ENCODE results near the gene PIK3CB.

Gene PIK3CB

DNA sequence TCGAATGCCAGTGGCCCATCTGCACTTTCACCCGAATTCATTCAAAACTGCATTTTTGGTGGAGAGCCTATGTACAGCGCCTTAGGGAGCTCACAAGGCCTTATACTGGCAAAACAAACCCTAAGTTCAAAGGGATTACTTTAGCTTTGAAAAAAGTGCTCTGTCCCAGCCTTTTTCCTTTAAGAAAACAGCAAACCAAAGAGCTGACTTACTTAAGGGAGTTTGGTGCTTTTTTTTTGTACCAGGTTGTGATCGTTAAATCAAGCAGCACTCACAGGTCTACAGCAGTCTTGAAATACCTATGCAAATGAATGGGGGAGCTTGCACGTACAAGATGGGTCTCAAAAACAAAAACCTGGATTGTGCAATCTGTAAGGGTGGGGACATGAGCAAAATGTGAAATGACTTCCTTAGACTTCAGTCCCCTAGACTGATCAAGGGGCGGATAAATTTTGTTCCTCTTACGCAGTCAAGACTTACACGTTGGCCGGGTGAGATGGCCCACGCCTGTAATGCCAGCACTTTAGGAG is 11.6 kb upstream of the PIK3CB start:
- Histone ChIP-seq H2AFZ (ENCODE audit: low read depth, low read length, severe bottlenecking) (no peak overlapping the region), H3K27ac (ENCODE audit: low read depth, low read length) (no peak overlapping the region), H3K9me2 (replicated peaks; ENCODE audit: insufficient read depth, low read length) (no peaks in the 10 kb centered on the region), H3K79me2 (ENCODE audit: insufficient read depth, low read length) (no peaks in the 10 kb centered on the region), H3K36me3 (ENCODE audit: low read length) (no peaks in the 10 kb centered on the region), H3F3A (ENCODE audit: insufficient read depth) (no peaks in the 10 kb centered on the region), H3K27me3 (ENCODE audit: low read length) (no peaks in the 10 kb centered on the region), H4K20me1 (ENCODE audit: low read depth, low read length) (no peaks in the 10 kb centered on the region), H3K4me3 (ENCODE audit: insufficient read depth, low read length, poor library complexity, severe bottlenecking) (no peak overlapping the region), H3K9ac (ENCODE audit: low read length) (no peak overlapping the region), H3K9me3 (ENCODE audit: insufficient read depth, low read length) (no peaks in the 10 kb centered on the region), H3K4me2 (ENCODE audit: low read depth, low read length, poor library complexity, severe bottlenecking) (no peak overlapping the region)
- no peak for TF ChIP-seq EZH2phosphoT487 (conservative IDR thresholded peaks at IDR 0.05; ENCODE audit: low read length)
- TF ChIP-seq, protein P1, sequence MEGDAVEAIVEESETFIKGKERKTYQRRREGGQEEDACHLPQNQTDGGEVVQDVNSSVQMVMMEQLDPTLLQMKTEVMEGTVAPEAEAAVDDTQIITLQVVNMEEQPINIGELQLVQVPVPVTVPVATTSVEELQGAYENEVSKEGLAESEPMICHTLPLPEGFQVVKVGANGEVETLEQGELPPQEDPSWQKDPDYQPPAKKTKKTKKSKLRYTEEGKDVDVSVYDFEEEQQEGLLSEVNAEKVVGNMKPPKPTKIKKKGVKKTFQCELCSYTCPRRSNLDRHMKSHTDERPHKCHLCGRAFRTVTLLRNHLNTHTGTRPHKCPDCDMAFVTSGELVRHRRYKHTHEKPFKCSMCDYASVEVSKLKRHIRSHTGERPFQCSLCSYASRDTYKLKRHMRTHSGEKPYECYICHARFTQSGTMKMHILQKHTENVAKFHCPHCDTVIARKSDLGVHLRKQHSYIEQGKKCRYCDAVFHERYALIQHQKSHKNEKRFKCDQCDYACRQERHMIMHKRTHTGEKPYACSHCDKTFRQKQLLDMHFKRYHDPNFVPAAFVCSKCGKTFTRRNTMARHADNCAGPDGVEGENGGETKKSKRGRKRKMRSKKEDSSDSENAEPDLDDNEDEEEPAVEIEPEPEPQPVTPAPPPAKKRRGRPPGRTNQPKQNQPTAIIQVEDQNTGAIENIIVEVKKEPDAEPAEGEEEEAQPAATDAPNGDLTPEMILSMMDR (IDR thresholded peaks at IDR 0.05; ENCODE audit: insufficient read depth, low read length, poor library complexity, severe bottlenecking), result no peak

DNA sequence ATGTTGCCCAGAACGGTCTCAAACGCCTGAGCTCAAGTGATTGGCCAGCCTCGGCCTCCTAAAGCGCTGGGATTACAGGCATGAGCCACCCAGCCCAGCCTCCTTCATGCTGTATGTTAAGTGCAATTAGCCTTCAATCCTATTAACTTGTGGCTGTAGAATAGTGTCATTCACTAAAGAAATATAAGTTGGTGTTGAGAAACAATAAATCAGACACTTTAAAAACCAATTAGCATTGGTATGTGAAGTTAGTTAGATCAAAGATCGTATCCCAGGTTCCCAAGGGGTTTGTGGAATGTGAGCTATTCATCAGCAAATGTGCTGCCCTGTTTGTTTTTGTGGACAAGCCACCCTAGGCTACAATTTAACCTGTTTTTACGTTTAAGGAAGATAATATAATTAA is 11.0 kb upstream of the PIK3CB start:
- Histone ChIP-seq H3K27me3 (ENCODE audit: low read length) (no peaks in the 10 kb centered on the region), H3K9ac (ENCODE audit: low read length) (no peak overlapping the region), H3F3A (ENCODE audit: insufficient read depth) (no peaks in the 10 kb centered on the region), H3K4me2 (ENCODE audit: low read depth, low read length, poor library complexity, severe bottlenecking) (no peak overlapping the region), H3K27ac (ENCODE audit: low read depth, low read length) (no peak overlapping the region), H4K20me1 (ENCODE audit: low read depth, low read length) (no peaks in the 10 kb centered on the region), H3K4me3 (ENCODE audit: insufficient read depth, low read length, poor library complexity, severe bottlenecking) (no peak overlapping the region), H3K79me2 (ENCODE audit: insufficient read depth, low read length) (no peaks in the 10 kb centered on the region), H3K9me3 (ENCODE audit: insufficient read depth, low read length) (no peaks in the 10 kb centered on the region), H3K36me3 (ENCODE audit: low read length) (no peaks in the 10 kb centered on the region), H2AFZ (ENCODE audit: low read depth, low read length, severe bottlenecking) (no peak overlapping the region), H3K9me2 (replicated peaks; ENCODE audit: insufficient read depth, low read length) (no peaks in the 10 kb centered on the region)
- TF ChIP-seq EZH2phosphoT487 (conservative IDR thresholded peaks at IDR 0.05; ENCODE audit: low read length), result no peak
- TF ChIP-seq, protein P1 (IDR thresholded peaks at IDR 0.05; ENCODE audit: insufficient read depth, low read length, poor library complexity, severe bottlenecking), result no peak

DNA sequence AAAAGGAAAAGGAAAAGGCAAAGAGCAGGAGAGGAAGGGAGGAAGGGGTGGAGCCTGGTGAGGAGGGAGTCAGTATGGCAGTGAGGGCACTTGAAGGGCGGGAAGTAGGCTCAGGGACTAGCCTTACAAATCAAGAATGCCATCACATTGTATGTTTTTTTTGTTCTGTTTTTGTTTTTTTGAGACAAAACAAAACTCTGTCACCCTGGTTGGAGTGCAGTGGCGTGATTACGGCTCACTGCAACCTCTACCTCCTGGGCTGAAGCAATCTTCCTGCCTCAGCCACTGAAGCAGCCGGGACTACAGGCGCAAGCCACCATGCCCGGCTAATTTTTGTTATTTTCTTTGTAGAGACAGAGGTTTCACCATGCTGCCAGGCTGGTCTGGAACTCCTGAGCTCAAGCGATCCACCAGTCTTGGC is 10.5 kb upstream of the PIK3CB start:
- no peaks in the 10 kb centered on the region for H3K27me3 ChIP-seq (ENCODE audit: low read length)
- no peak overlapping the region for H3K27ac ChIP-seq (ENCODE audit: low read depth, low read length)
- H3K79me2 ChIP-seq (ENCODE audit: insufficient read depth, low read length), result no peaks in the 10 kb centered on the region
- no peak for TF ChIP-seq EZH2phosphoT487 (conservative IDR thresholded peaks at IDR 0.05; ENCODE audit: low read length)
- TF ChIP-seq, protein P1 (IDR thresholded peaks at IDR 0.05; ENCODE audit: insufficient read depth, low read length, poor library complexity, severe bottlenecking), result no peak
- H2AFZ ChIP-seq (ENCODE audit: low read depth, low read length, severe bottlenecking), result no peak overlapping the region
- H3K4me2 ChIP-seq (ENCODE audit: low read depth, low read length, poor library complexity, severe bottlenecking), result no peak overlapping the region
- no peak overlapping the region for H3K4me3 ChIP-seq (ENCODE audit: insufficient read depth, low read length, poor library complexity, severe bottlenecking)
- no peaks in the 10 kb centered on the region for H3K9me2 ChIP-seq (replicated peaks; ENCODE audit: insufficient read depth, low read length)
- no peaks in the 10 kb centered on the region for H4K20me1 ChIP-seq (ENCODE audit: low read depth, low read length)
- H3K9ac ChIP-seq (ENCODE audit: low read length), result no peak overlapping the region
- no peaks in the 10 kb centered on the region for H3K36me3 ChIP-seq (ENCODE audit: low read length)
- H3K9me3 ChIP-seq (ENCODE audit: insufficient read depth, low read length), result no peaks in the 10 kb centered on the region
- no peaks in the 10 kb centered on the region for H3F3A ChIP-seq (ENCODE audit: insufficient read depth)
